HepG2 (cell line): ENCODE results near the gene IFIT1B. TPM values are rescaled to one million over a fixed set of nuclear protein-coding genes. Genes with fewer than 3 reads are reported as not detected.

Source experiments
- ATAC-seq: fragments of 200-7000 bp; cut with Tn5 transposase; 3 replicates; pipeline ENCODE4 v1.9.1; 2020; ENCODE audit warnings: mild to moderate bottlenecking, moderate library complexity
- BruUV-seq: library from RNA; stranded (reverse); fragments of 400-500 nt; replicated peaks from 2 replicates; lab custom pipeline; 2021; lab: Mats Ljungman, UMichigan
- CTCF ChIA-PET: fragments of 300-600 bp; formaldehyde crosslinking; extraction: SDS; loops from one replicate; lab custom pipeline; 2021; ENCODE audit warnings: low total read pairs, inconsistent platforms, low intra/inter-chr PET ratio; lab: Yijun Ruan, JAX
- POLR2A ChIA-PET: fragments of 350-600 bp; sonication (Branson Sonifier 250); formaldehyde crosslinking; loops from one replicate; lab custom pipeline; 2020; ENCODE audit warnings: antibody characterized with exemption, inconsistent platforms; lab: Yijun Ruan, JAX
- DNase-seq: peaks from one replicate; pipeline ENCODE4 v3.0.0-alpha.2; 2015; ENCODE audit warnings: low spot score
- FAIRE-seq: peaks from 3 replicates; lab custom pipeline; 2011; peaks lifted over from hg19 to GRCh38; lab: Jason Lieb, UNC
- H2AFZ ChIP-seq: one replicate; pipeline ENCODE4 v1.6.1; 2011; ENCODE audit warnings: low read length, inconsistent platforms
- H3K27ac ChIP-seq: fragments of 300-600 bp; 3 replicates; pipeline ENCODE4 v1.8.0; 2011; ENCODE audit warnings: mixed run types, mild to moderate bottlenecking, mixed read lengths, low read length, inconsistent platforms; ENCODE audit not compliant: insufficient read depth; ENCODE audit errors: extremely low read length
- H3K27me3 ChIP-seq, 2 experiments: fragments of 200-600 bp in 1 of 2; 2 replicates in 1 of 2; 3 replicates in 1 of 2; pipeline versions ENCODE4 v1.6.0 to v1.8.0; 2011; ENCODE audit warnings: low read length in 2 of 2, mild to moderate bottlenecking in 2 of 2, moderate library complexity in 2 of 2, inconsistent platforms in 1 of 2; ENCODE audit not compliant: insufficient read depth in 2 of 2, control insufficient read depth in 1 of 2
- H3K36me3 ChIP-seq, 2 experiments: fragments of 200-600 bp in 1 of 2; replicated peaks in 1 of 2; 2 replicates in 1 of 2; 3 replicates in 1 of 2; pipeline versions ENCODE4 v1.5.1 to v1.8.0; 2011; ENCODE audit warnings: low read length in 2 of 2, inconsistent platforms in 1 of 2; ENCODE audit not compliant: insufficient read depth in 2 of 2, control insufficient read depth in 1 of 2
- H3K4me1 ChIP-seq: 2 replicates; pipeline ENCODE4 v1.5.1; 2012; ENCODE audit warnings: low read length, inconsistent platforms; ENCODE audit not compliant: insufficient read depth
- H3K4me2 ChIP-seq: 2 replicates; pipeline ENCODE4 v1.6.0; 2011; ENCODE audit warnings: low read depth, low read length, inconsistent platforms
- H3K4me3 ChIP-seq, 3 experiments: fragments of 200-600 bp in 1 of 3; sonication (generic), shearing (Covaris generic) in 1 of 3; replicated peaks in 1 of 3; 2 replicates each; pipeline ENCODE4 v1.5.1; 2011 to 2016; ENCODE audit warnings: low read length in 3 of 3, inconsistent platforms in 2 of 3, low read depth in 2 of 3, mild to moderate bottlenecking in 2 of 3, control low read depth in 1 of 3, mixed read lengths in 1 of 3; ENCODE audit not compliant: insufficient read depth in 1 of 3
- H3K79me2 ChIP-seq: one replicate; pipeline ENCODE4 v1.6.1; 2011; ENCODE audit warnings: low read length, inconsistent platforms; ENCODE audit not compliant: insufficient read depth
- H3K9ac ChIP-seq: 2 replicates; pipeline ENCODE4 v1.6.0; 2011; ENCODE audit warnings: mild to moderate bottlenecking, low read depth, low read length, inconsistent platforms; ENCODE audit not compliant: insufficient read depth
- H3K9me3 ChIP-seq: 2 replicates; pipeline ENCODE4 v1.5.1; 2012; ENCODE audit warnings: mild to moderate bottlenecking, low read length
- H4K20me1 ChIP-seq: 2 replicates; pipeline ENCODE4 v1.6.0; 2011; ENCODE audit warnings: inconsistent platforms, mild to moderate bottlenecking, low read length, moderate library complexity; ENCODE audit not compliant: insufficient read depth
- BRD4 ChIP-seq: sonication (generic); formaldehyde crosslinking; IDR thresholded peaks from 2 replicates; pipeline ENCODE4 v1.4.0; 2020; ENCODE audit warnings: missing genetic modification reagents
- EHMT2 ChIP-seq: fragments of 200-600 bp; sonication (generic); IDR thresholded peaks from 2 replicates; pipeline ENCODE4 v1.7.0; 2017; ENCODE audit warnings: antibody characterized with exemption, low read depth, low read length, borderline replicate concordance
- MAFF ChIP-seq: IDR thresholded peaks from 2 replicates; pipeline ENCODE4 v1.6.1; 2011; ENCODE audit warnings: low read depth, low read length, improper control_type of control experiment
- MAFK ChIP-seq, 2 experiments: IDR thresholded peaks in 1 of 2; conservative IDR thresholded peaks in 1 of 2; 2 replicates each; pipeline ENCODE4 v1.6.1; 2011; ENCODE audit warnings: improper control_type of control experiment in 2 of 2, low read length in 2 of 2
- POGZ ChIP-seq: sonication (generic); formaldehyde crosslinking; IDR thresholded peaks from 2 replicates; pipeline ENCODE4 v1.4.0; 2020; ENCODE audit warnings: mild to moderate bottlenecking, missing genetic modification reagents
- PRMT3 ChIP-seq: sonication (generic); formaldehyde crosslinking; IDR thresholded peaks from 2 replicates; pipeline ENCODE4 v1.8.1; 2022; ENCODE audit warnings: low read depth, mild to moderate bottlenecking, moderate library complexity, missing genetic modification reagents, borderline replicate concordance
- UBTF ChIP-seq: sonication (generic); formaldehyde crosslinking; IDR thresholded peaks from 2 replicates; pipeline ENCODE4 v1.4.0; 2020; ENCODE audit warnings: mild to moderate bottlenecking, missing genetic modification reagents
- ZBTB7B ChIP-seq: sonication (generic); formaldehyde crosslinking; IDR thresholded peaks from 2 replicates; pipeline ENCODE4 v1.4.0; 2020; ENCODE audit warnings: missing genetic modification reagents
- ZNF432 ChIP-seq: sonication (generic); formaldehyde crosslinking; IDR thresholded peaks from 2 replicates; pipeline ENCODE4 v1.5.0; 2020; ENCODE audit warnings: missing genetic modification reagents, mild to moderate bottlenecking, borderline replicate concordance
- ZNF556 ChIP-seq: sonication (generic); formaldehyde crosslinking; IDR thresholded peaks from 2 replicates; pipeline ENCODE4 v1.4.0; 2020; ENCODE audit warnings: mild to moderate bottlenecking, missing genetic modification reagents, borderline replicate concordance
- WGBS: methylation state at CpG from one replicate; pipeline ENCODE4 v1.1.6; 2017; ENCODE audit warnings: low lambda C conversion rate; 5-methylcytosine and 5-hydroxymethylcytosine counted together
- in situ Hi-C: cut with HindIII; loops from 2 replicates; pipeline ENCODE4 v1.10.0; 2017; ENCODE audit warnings: low pct_unique_long_range_greater_than_20kb; ENCODE audit not compliant: extremely low pct_ligation_motif_present
- intact Hi-C: fragments of 100-400 bp; cut with micrococcal nuclease; formaldehyde crosslinking; loops from one replicate; pipeline ENCODE4 v1.10.0; 2022; ENCODE audit not compliant: unreplicated experiment
- polyA plus RNA-seq, 8 experiments: library from polyadenylated mRNA; depleted of rRNA in 3 of 8; stranded (reverse) in 7 of 8; unstranded in 1 of 8; fragments of >200 nt; fragmentation: Illumina TruSeq in 4 of 8; extraction: Trizol in 4 of 8; gene quantifications; 2 replicates each; pipeline versions ENCODE4 v1.2.1 to v1.2.3, GENCODE V29; 2011 to 2016; ENCODE audit warnings: low read depth in 4 of 8, missing spikeins in 1 of 8, mixed read lengths in 1 of 8; ENCODE audit not compliant: insufficient read depth in 1 of 8
- total RNA-seq, 5 experiments: library from RNA; depleted of rRNA; stranded (reverse); fragments of >200 nt; fragmentation: Illumina TruSeq; extraction: Trizol; gene quantifications; 2 replicates each; pipeline ENCODE4 v1.2.3, GENCODE V29; 2016; ENCODE audit warnings: low read depth in 1 of 5

Gene IFIT1B
- total and polyA plus RNA-seq, 2 of the 13 experiments (the other 11 are each of a cell fraction or from before 2014, with no cell fraction given): not detected

DNA sequence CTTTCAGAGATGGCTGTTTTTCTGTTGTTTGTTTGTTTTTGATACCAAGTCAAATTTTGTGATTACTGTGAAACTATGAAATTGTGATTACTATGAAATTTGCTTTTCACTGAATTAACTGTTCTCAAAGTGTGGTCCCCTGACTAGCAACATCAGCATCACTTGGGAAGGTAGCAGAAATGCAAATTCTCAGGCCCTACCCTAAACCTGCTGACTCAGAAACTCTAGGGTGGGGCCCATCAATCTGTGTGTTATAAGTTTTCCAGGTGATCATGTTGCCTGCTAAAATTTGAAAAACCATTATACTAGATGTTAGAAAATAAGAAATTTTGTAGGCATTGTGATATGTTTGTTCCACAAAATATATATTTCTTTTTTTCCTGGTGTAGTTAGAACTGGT is 1.2 kb downstream of the IFIT1B start:
- H2AFZ ChIP-seq: no peak overlapping the region
- no TSS peak for BruUV-seq
- peaks cover 18% of the 10 kb centered on the region for H3K4me1 ChIP-seq
- in situ Hi-C loops (no loop called here), intact Hi-C loops (no loop called here)
- TF ChIP-seq ZBTB7B (CRISPR knock-in tag) (no peak), ZNF556 (no peak), MAFK (conservative IDR thresholded peaks at IDR 0.05 in 1 of 2, IDR thresholded peaks at IDR 0.05 in 1 of 2; ENCODE audit: low read length in 2 of 2) (peak in 1 of 2 experiments; percentile 50; a peak in 2 of 4 replicates), MAFF (0 out of 2 replicates have a peak, but pooled peaks have one; percentile 4), EHMT2 (no peak), ZNF432 (CRISPR knock-in tag) (no peak), POGZ (CRISPR knock-in tag) (no peak), PRMT3 (no peak)
- no peak for ATAC-seq
- H4K20me1 ChIP-seq: no peaks in the 10 kb centered on the region
- H3K27ac ChIP-seq: no peak overlapping the region
- FAIRE-seq: no peak
- H3K36me3 ChIP-seq: no peaks in the 10 kb centered on the region
- no peak overlapping the region for H3K4me2 ChIP-seq
- H3K4me3 ChIP-seq: no peak overlapping the region
- H3K79me2 ChIP-seq: no peaks in the 10 kb centered on the region
- no peak for DNase-seq
- no peak overlapping the region for H3K9ac ChIP-seq
- no peaks in the 10 kb centered on the region for H3K9me3 ChIP-seq
- ChIA-PET POLR2A (no interaction called here), CTCF (no interaction called here)
- no peaks in the 10 kb centered on the region for H3K27me3 ChIP-seq

DNA sequence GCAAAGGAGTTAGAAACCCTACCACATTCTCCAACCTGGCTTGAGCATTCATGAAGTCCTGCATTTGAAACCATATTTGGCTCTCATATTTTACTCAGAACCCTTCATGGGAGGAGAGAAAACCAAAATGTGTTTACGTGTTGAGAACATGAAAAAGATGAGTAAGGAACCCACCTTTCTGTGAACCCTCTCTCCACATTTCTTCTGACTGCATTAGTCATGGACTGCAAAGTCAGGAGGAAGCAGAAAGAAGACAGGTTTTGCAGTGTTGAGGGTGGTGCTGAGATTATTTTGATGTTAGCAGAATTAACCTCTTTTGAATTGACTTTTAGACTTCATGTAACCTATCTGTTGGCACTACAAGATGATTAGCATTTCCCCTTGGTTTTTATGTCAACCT is 4.9 kb downstream of the IFIT1B start:
- DNase-seq (no peak), ATAC-seq (no peak), FAIRE-seq (no peak)
- H3K4me1 ChIP-seq: no peaks in the 10 kb centered on the region
- no peak overlapping the region for H3K27ac ChIP-seq
- no peak overlapping the region for H2AFZ ChIP-seq
- in situ Hi-C loops (no loop called here), intact Hi-C loops (no loop called here)
- no TSS peak for BruUV-seq
- 25% methylated on average over 1 of the region's 1 CpG for WGBS
- no peaks in the 10 kb centered on the region for H3K27me3 ChIP-seq
- no peak overlapping the region for H3K4me3 ChIP-seq
- POLR2A ChIA-PET: no interaction called here
- H4K20me1 ChIP-seq: no peaks in the 10 kb centered on the region
- no peak overlapping the region for H3K9ac ChIP-seq
- TF ChIP-seq UBTF (CRISPR knock-in tag): no peak
- TF ChIP-seq BRD4 (CRISPR knock-in tag): no peak
- no peaks in the 10 kb centered on the region for H3K79me2 ChIP-seq
- no peaks in the 10 kb centered on the region for H3K9me3 ChIP-seq
- H3K4me2 ChIP-seq: no peak overlapping the region
- CTCF ChIA-PET: no interaction called here
- no peaks in the 10 kb centered on the region for H3K36me3 ChIP-seq
